ENCODE measurements around the gene EFNB2. TPM values are rescaled to one million over a fixed set of nuclear protein-coding genes. Genes with fewer than 3 reads are reported as not detected.

Gene EFNB2
- total and polyA plus RNA-seq, 2 of the 13 experiments (the other 11 are each of a cell fraction or from before 2014, with no cell fraction given): 0.11 to 0.20 TPM

GRCh38 chr13:106466691-106467426 is 68.6 kb downstream of the EFNB2 start:
- Histone ChIP-seq H3K4me3 (replicated peaks in 1 of 3; ENCODE audit: insufficient read depth in 1 of 3, low read depth in 2 of 3, low read length in 3 of 3) (no peak overlapping the region), H2AFZ (ENCODE audit: low read length) (no peak overlapping the region), H3K9ac (ENCODE audit: insufficient read depth, low read depth, low read length) (no peak overlapping the region), H3K27ac (ENCODE audit: extremely low read length, insufficient read depth, low read length) (no peak overlapping the region), H3K4me2 (ENCODE audit: low read depth, low read length) (no peak overlapping the region), H3K9me3 (ENCODE audit: low read length) (no peaks in the 10 kb centered on the region), H3K79me2 (ENCODE audit: insufficient read depth, low read length) (no peaks in the 10 kb centered on the region), H4K20me1 (ENCODE audit: insufficient read depth, low read length) (no peaks in the 10 kb centered on the region), H3K36me3 (replicated peaks in 1 of 2; ENCODE audit: control insufficient read depth in 1 of 2, insufficient read depth in 2 of 2, low read length in 2 of 2) (no peaks in the 10 kb centered on the region), H3K27me3 (ENCODE audit: control insufficient read depth in 1 of 2, insufficient read depth in 2 of 2, low read length in 2 of 2) (peaks cover 5 to 43% of the 10 kb centered on the region in 2 experiments; a peak in 4 of 5 replicates), H3K4me1 (ENCODE audit: insufficient read depth, low read length) (no peaks in the 10 kb centered on the region)
- in situ Hi-C loops (cut with HindIII; ENCODE audit: extremely low pct_ligation_motif_present, low pct_unique_long_range_greater_than_20kb): no loop called here
- no peak for TF ChIP-seq KLF15 (CRISPR knock-in tag; IDR thresholded peaks at IDR 0.05; ENCODE audit: borderline replicate concordance)
- CTCF ChIA-PET (ENCODE audit: low intra/inter-chr PET ratio, low total read pairs): no interaction called here
- ATAC-seq: no peak
- BruUV-seq (replicated peaks): no TSS peak
- POLR2A ChIA-PET: no interaction called here
- WGBS (ENCODE audit: low lambda C conversion rate): 43% methylated on average over 7 of the region's 7 CpGs
- FAIRE-seq: no peak
- DNase-seq (ENCODE audit: low spot score): no peak
- intact Hi-C loops (cut with micrococcal nuclease; ENCODE audit: unreplicated experiment): no loop called here

- no peak for ATAC-seq
- no peaks in the 10 kb centered on the region for H4K20me1 ChIP-seq (ENCODE audit: insufficient read depth, low read length)
- intact Hi-C loops (cut with micrococcal nuclease; ENCODE audit: unreplicated experiment): no loop called here
- H3K9ac ChIP-seq (ENCODE audit: insufficient read depth, low read depth, low read length): no peak overlapping the region
- no peaks in the 10 kb centered on the region for H3K79me2 ChIP-seq (ENCODE audit: insufficient read depth, low read length)
- H3K27ac ChIP-seq (ENCODE audit: extremely low read length, insufficient read depth, low read length): no peak overlapping the region
- H2AFZ ChIP-seq (ENCODE audit: low read length): no peak overlapping the region
- in situ Hi-C loops (cut with HindIII; ENCODE audit: extremely low pct_ligation_motif_present, low pct_unique_long_range_greater_than_20kb): no loop called here
- no TSS peak for BruUV-seq (replicated peaks)
- DNase-seq (ENCODE audit: low spot score): no peak
- ChIA-PET POLR2A (no interaction called here), CTCF (ENCODE audit: low intra/inter-chr PET ratio, low total read pairs) (no interaction called here)
- WGBS (ENCODE audit: low lambda C conversion rate): 16% methylated on average over 4 of the region's 4 CpGs
- no peaks in the 10 kb centered on the region for H3K9me3 ChIP-seq (ENCODE audit: low read length)
- no peaks in the 10 kb centered on the region for H3K36me3 ChIP-seq (replicated peaks in 1 of 2; ENCODE audit: control insufficient read depth in 1 of 2, insufficient read depth in 2 of 2, low read length in 2 of 2)
- H3K27me3 ChIP-seq (ENCODE audit: control insufficient read depth in 1 of 2, insufficient read depth in 2 of 2, low read length in 2 of 2): peaks cover 5 to 32% of the 10 kb centered on the region in 2 experiments; a peak in 4 of 5 replicates
- no peak overlapping the region for H3K4me2 ChIP-seq (ENCODE audit: low read depth, low read length)
- H3K4me1 ChIP-seq (ENCODE audit: insufficient read depth, low read length): no peaks in the 10 kb centered on the region
- FAIRE-seq: no peak
- no peak overlapping the region for H3K4me3 ChIP-seq (replicated peaks in 1 of 3; ENCODE audit: insufficient read depth in 1 of 3, low read depth in 2 of 3, low read length in 3 of 3)
- TF ChIP-seq PRPF4 (IDR thresholded peaks at IDR 0.05; ENCODE audit: low read depth, low read length, poor library complexity, severe bottlenecking) (no peak), ZNF629 (CRISPR knock-in tag; conservative IDR thresholded peaks at IDR 0.05) (no peak), HOXA5 (CRISPR knock-in tag; IDR thresholded peaks at IDR 0.05) (no peak), ZNF747 (CRISPR knock-in tag; IDR thresholded peaks at IDR 0.05; ENCODE audit: borderline replicate concordance) (no peak), MBD4 (IDR thresholded peaks at IDR 0.05; ENCODE audit: borderline replicate concordance, low read length) (no peak), KDM2A (CRISPR knock-in tag; IDR thresholded peaks at IDR 0.05; ENCODE audit: borderline replicate concordance, low read depth) (no peak), STAG1 (CRISPR knock-in tag; IDR thresholded peaks at IDR 0.05) (no peak), JUND (CRISPR knock-in tag; IDR thresholded peaks at IDR 0.05) (no peak), EEA1 (CRISPR knock-in tag; IDR thresholded peaks at IDR 0.05; ENCODE audit: borderline replicate concordance) (no peak), ZNF792 (CRISPR knock-in tag; IDR thresholded peaks at IDR 0.05) (no peak), KMT2B (CRISPR knock-in tag; IDR thresholded peaks at IDR 0.05) (no peak), ZNF737 (CRISPR knock-in tag; IDR thresholded peaks at IDR 0.05; ENCODE audit: borderline replicate concordance) (no peak), CREB3 (CRISPR knock-in tag; IDR thresholded peaks at IDR 0.05) (no peak), ZNF354B (CRISPR knock-in tag; IDR thresholded peaks at IDR 0.05) (no peak), GLI4 (CRISPR knock-in tag; IDR thresholded peaks at IDR 0.05; ENCODE audit: borderline replicate concordance) (no peak), MIER2 (CRISPR knock-in tag; IDR thresholded peaks at IDR 0.05) (no peak), ARHGAP35 (CRISPR knock-in tag; IDR thresholded peaks at IDR 0.05; ENCODE audit: borderline replicate concordance) (no peak), FOXC1 (CRISPR knock-in tag; IDR thresholded peaks at IDR 0.05; ENCODE audit: borderline replicate concordance) (no peak)
These were observed 71.4 kb downstream of the EFNB2 start for GRCh38 chr13:106464076-106464475.
